GM23248 (cell line): ENCODE measurements around the gene EYA3.

Experiments used
- EZH2 ChIP-seq: fragments of 200-600 bp; sonication (generic); IDR thresholded peaks from 2 replicates; pipeline ENCODE4 v1.6.1; 2018; ENCODE audit warnings: antibody characterized with exemption, mild to moderate bottlenecking; ENCODE audit not compliant: insufficient read depth, poor library complexity, severe bottlenecking
- EZH2phosphoT487 ChIP-seq: fragments of 200-600 bp; sonication (generic); IDR thresholded peaks from 2 replicates; pipeline ENCODE4 v1.6.1; 2018; ENCODE audit warnings: antibody characterized with exemption, moderate library complexity, mild to moderate bottlenecking, low read depth; ENCODE audit not compliant: insufficient read depth

DNA sequence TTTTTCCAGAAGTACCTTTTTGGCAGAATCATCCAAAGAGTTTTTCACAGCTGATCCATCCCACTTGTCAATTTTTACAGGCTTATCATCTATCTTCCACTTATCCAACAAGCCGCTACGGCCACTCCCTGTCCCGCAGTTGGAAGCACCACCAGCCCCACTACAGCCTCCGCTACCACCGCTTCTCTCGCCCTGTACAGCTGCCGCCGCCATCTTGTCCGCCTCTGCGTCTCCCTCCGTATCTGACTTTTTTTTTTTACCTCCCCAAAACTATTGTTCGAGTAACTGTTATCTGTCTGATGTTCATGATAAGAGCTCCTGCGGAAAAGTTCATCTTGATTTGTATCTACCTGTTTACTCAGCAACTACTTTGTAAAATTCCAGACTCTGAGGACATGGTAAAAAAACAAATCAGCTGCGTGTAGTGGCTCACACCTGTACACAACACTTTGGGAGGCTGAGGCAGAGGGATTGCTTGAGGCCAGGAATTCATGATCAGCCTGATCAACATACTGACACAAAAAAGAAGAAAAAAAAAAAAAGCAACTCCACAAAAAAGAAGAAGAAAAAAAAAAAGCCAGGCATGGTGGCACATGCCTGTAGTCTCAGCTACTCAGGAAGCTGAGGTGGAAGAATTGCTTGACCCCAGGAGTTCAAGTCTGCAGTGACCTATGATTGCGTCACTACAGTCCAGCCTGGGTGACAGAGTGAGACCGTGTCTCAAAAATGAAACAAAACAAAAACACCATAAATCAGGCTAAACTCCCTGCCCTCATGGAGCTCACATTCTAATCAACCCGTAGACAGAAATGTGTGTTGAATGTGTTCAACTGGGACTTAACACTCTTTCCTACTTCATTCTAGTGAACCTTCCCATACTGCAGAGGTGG, 8.0 kb upstream of the EYA3 start:
- no peak for TF ChIP-seq EZH2
- TF ChIP-seq EZH2phosphoT487 = no peak
